HG03354 (cell line): ENCODE data around the gene NKAPL.
A peak's percentile ranks its signal among the peaks of the same experiment; 100 is the strongest.
"Not testable (repeated sequence)": the region's sequence is repeated elsewhere in the genome, so short reads cannot be mapped to it uniquely, and the experiment has no call there.

Source experiments
- ATAC-seq: cut with Tn5 transposase; IDR thresholded peaks from one replicate; pipeline ENCODE4 v1.9.1; 2021; ENCODE audit warnings: mild to moderate bottlenecking; ENCODE audit not compliant: unreplicated experiment, poor library complexity, severe bottlenecking

The NKAPL gene

GRCh38 chr6:28282926-28283325 is 23.8 kb downstream of the NKAPL start:
- ATAC-seq: no peak

GRCh38 chr6:28291573-28291972 is 32.5 kb downstream of the NKAPL start:
- no peak for ATAC-seq

GRCh38 chr6:28295326-28295725 is 36.2 kb downstream of the NKAPL start:
- no peak for ATAC-seq

- no peak for ATAC-seq
Observed at GRCh38 chr6:28296520-28297060, 37.5 kb downstream of the NKAPL start.

GRCh38 chr6:28303570-28303969 is 44.5 kb downstream of the NKAPL start:
- ATAC-seq: peak; percentile 96

GRCh38 chr6:28306363-28306762 is 47.3 kb downstream of the NKAPL start:
- not testable (repeated sequence) for ATAC-seq
